Activated naive CD4-positive, alpha-beta T cell (primary cell): Measurements from ENCODE around the gene RPS21.

Experiments used
- DNase-seq, 4 experiments: peaks; one replicate each; lab custom pipeline; 2025; lab: John Stamatoyannopoulos, UW

Gene RPS21

DNA sequence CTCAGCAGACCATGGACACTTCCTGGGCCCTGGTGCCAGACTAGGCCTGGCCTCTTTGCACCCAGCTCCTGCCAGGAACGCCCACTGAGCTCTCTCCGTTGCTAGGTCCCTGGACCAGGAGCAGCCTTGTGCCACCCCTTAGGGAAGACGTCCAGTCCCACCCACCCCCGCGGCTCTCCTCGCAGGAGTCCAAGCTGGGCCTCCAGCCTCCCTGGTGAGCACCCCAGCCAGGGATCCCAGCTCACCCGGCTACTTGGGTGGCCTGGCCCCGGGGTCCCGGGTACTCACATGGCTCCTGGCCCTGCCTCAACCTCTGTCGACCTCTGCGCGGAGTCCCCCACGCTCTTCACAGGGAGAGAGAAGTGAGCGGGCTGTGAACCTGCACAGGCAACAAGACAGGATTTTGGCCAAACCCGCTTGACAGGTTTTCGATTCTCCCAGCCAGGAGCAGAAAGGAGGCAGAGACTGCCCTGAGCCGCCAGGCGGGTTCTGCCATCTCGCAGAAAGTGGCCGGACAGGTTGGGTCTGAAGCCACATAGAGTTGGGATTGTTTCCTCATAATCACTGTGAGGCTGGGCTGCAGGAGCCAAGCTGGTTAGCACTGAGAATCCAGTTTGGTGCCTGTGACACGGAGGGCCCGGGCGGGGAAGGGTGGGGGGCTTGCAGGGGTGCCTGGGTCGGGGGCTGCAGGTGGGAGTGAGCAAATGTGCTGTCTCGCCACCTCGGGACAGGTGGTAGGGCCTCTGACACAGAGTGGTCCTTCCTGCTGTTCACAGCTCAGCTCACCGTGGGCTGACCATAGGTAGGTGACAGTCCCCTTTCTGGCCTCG lies 40.5 kb downstream of the RPS21 start, which contains the start of gene RBBP8NL:
TSS of gene RBBP8NL (minus strand) at position 368 of the 830 bp plus-strand sequence. CDS start 7,892 bp downstream, outside the sequence.
- DNase-seq, result no peak

DNA sequence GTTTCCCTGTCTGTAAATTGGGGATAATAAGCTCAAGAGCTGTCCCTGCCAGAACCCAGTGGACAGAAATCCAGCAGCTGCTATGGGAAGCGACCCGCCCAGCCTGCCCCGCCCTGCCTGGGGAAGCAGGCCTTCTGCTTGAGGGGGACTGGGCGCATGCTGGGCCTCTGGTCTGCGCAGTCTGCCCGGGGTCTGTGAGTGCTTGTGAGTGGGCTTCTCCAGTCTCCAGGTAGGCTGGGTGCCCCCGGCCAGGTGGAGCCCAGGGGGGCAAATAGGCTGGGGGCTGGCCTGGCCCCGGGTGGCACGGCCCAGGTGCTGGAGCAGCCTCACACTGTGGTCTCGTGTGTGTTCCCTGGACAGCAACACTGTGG lies 41.1 kb downstream of the RPS21 start:
- no peak for DNase-seq

DNA sequence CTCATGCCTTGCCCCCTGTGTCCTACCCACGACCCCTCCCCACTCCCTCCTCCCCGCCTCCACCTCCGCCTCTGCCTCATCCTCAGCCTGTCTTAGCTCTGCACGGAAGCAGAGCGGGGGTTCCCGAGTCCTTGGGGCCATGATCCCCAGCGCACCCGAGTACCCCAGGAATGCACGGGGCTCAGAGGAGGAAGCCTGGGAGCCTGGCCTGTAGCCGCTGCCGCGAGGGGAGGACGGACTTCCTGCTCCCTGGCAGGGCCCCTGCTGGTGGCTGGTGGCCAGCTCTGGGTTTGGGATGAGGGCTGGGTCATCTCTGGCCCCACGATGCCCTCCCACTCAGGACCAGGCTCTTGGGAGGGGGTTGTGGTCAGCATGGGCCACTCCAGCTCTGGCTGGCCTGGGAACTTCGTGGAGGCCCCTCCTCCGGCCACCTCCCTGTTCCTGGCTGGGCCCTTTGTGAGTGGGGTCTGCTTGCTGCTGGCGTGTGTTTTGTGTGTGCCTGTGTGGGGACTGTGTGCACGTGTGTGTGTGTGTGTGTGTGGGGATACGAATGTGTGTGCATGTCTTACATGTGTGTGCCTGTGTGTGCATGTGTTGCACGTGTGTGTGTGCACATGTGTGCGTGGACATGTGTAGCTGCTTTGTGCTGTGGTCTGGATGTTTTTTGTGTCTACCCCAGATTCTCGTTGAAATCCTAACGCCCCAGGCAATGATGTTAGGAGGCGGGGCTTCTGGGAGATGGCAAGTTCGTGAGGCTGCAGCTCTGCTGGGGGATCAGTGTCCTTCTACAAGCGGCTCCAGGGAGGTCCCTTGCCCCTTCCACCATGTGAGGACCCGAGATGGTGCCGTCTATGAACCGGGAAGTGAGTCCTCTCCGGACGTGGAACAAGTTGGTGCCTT lies 41.7 kb downstream of the RPS21 start:
- no peak for DNase-seq

DNA sequence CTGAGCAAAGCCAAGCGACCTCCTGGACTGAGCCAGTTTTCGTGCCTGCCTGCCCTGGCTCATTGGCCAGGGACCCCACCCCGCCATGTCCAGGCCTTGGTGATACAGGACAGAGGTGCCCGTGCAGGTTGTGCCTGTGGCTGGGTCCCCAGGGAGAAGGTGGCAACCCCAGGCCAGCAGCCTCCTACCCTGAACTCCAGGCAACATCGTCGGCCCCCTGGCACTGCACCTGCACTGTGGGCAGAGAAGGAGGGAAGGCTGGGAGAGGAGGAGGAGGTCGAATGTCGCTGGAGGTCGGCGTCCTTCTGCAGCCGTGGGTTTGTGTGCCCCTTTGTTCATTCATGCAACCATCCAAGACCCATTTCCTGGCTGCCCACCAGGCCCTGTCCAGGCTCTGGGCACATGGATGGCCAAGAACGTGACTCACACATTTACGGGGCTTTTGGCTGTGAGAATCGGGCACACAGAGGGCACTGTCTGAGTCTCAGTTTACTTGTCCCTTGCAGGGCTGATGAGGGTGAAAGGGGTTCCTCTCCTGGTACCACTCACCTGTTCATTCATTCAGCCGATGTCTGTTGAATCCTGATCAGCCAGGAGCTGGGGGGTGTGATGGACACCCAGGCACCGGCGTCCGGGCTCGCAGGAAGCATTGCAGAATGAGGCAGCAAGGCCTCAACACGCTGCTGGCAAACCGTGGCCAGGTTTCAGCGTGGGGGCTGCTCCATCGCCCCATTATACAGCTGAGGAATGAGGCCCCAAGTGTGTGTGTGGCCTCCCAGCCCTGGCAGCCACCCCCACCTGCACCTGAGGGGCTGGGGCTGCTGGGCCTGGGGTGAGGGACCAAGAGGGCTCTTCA lies 42.8 kb downstream of the RPS21 start:
- no peak for DNase-seq

DNA sequence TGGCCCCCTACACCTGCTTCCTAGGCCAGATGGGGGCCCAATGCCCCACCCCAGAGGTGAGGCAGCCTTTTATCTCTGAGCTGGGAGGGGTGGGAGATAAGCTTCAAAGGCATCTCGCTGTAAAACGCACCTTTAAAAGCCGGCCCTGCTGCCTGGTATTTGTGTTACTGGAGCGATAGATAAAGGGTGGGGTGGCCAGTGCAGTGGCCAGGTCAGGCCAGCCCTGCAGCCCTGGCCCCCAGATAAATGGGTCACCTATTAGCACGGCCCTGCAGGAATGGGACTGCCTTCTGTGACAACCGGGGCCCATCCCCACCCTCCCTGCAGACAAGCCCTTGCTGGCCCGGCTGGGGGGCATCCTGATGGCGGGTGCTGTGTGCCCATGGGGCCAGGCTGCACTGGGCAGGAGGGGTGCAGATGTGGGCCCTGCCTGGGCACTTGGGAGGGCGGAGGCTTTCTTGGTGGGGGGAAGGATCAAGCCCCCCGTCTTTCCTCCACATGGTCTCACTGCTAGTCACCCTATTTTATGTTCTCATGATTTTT lies 43.5 kb downstream of the RPS21 start:
- no peak for DNase-seq

DNA sequence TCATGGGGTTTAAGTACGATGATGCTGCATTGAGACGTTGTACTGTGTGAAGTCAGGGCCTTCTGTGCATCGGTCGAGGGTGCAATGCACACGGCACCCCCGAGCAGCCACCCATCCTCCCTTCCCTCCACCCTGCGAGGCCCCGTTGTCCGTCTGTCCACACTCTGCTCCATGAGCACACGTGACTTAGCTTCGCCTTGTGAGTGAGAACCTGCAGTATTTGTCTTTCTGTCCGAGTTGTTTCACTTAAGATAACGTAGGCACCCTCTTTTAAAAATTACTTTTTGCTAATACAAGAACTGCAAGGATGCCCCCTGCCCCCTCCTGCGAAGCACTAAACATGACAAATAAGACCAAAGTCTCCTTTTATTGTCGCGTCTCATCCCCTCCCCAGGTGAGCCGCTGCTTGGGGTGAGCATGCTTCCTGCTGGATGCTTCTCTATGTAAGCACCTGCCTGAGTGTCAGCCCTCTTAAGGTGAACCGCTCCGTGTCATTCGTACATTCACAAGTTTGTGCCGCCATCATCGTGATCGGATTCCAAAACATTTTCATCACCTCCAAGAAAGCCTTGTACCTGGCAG lies 44.1 kb downstream of the RPS21 start:
- DNase-seq, result no peak

DNA sequence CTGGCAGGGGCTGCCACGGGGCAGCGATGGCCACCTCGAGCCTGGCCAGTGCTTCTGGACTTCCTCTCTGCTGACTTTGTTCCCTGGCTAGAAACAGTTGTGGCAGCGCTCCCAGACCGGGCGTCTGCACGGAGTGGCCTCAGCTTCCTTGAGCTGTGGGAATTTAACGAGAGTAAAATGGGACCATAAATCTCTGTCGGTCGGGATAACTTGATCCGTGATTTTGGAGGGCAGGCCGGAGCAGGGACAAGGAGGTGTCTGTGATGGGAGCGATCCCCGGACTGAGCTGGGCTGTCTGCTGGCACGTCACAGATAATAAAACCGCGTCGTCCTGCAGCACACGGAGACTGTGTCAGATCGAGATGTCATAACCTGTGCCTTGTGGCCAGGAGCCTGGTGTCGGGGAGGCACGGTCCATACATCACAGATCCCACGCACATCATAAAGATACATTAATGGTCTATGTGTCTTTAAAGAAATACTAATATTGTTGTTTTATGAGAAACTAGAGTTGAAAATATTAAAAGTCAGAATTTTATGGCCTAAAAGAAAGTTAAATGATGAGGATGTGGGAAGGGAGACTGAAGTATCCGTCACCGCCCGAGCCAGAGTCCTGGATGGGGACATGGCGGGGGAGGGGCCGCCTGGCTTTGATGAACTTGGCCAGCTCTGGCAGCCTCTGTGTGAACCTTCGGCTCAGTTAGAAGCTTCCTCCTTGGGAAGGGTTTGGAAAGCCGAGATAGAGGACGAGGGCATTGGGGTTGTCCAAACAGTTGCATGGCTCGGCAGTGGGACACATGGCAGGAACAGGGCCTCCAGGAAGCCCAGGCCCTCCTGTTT lies 47.0 kb downstream of the RPS21 start:
- DNase-seq, result no peak

DNA sequence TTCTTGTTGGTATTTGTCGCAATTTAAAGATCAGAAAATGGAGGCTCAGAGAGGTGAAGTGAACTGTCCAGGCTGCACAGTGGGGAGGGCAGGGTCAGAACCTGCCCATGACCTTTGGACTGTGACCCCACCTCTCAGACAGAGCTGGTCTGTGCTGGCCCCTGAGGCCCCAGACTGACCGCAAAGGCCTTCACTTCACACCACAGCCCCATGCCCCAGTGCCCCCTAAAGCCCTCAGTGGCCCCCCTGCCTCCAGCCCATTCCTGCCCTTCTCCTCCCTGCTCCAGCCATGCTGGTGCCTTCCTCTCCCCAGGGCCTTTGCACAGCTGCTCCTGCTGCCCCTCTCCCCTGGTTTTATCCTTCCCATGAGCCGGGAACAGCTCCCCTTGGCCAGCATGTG lies 49.8 kb downstream of the RPS21 start:
- DNase-seq, result no peak

DNA sequence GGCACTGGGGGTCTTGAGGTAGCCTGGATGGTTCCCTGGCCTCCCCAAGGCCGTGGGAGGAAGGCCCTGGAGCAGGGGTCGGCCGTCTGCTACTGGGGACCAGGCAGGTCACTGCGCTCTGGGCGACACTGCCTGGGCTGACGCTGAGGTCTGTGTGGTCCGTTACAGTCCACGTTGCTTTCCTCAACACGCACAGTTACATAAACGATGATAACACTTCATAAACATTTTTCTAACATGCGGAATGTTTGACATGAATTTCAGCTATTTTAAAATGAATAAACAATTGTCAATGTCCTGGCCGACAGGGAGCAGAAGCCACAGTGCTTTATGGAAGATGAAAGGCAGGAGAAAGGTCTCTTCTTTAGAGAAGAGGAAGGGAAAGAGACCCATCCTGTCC lies 50.6 kb downstream of the RPS21 start:
- DNase-seq, result no peak

DNA sequence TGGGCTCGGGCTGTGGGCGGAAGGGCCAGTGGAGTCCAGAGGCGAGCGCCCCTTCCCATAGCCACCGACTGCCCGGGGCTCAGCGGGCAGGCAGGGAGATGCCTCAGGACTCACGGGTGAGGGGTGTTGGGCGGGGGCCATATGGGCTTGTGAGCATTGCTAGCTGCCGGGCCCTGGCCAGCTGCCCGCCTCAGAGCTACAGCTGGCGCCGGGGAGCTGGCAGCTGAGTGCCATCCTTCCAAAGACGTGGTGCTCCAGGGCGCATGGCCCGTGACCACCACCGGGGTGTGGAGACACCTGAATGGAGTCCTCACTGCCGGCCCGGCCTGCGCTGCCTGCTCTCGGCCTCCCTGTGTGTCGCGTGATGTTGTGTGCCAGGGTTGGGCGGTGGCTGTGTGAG lies 51.0 kb downstream of the RPS21 start:
- DNase-seq, result no peak
